Loucy (cell line): ENCODE data around the gene PPARG.

Experiments used
- EZH2phosphoT487 ChIP-seq: fragments of 200-600 bp; IDR thresholded peaks from 2 replicates; pipeline ENCODE4 v1.6.1; 2018; ENCODE audit warnings: antibody characterized with exemption, mild to moderate bottlenecking, moderate library complexity, borderline replicate concordance
- TF ChIP-seq, protein P1 (sequence below): fragments of 200-600 bp; sonication (generic); conservative IDR thresholded peaks from 2 replicates; pipeline ENCODE4 v1.5.1; 2014; ENCODE audit warnings: mild to moderate bottlenecking, antibody characterized with exemption, low read length

DNA sequence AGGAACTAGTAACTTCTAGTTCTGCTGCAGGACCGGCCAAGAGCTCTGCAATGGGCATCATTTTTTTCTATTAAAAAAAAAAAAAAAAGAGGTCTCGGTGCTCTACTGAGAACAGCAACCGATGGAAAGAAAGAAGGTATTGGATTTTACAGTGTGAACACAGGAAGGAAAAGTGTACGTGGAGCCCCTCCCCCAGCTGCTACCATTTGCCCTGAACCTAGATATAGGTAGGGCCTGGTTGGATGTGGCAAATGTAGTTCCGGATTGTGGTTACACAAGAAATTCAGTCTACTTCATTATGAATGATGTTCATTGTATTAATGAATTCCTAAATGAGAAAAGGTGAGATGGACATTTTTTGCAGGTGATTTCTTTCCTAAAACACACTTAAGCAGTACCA, 17.9 kb upstream of the PPARG start:
- TF ChIP-seq, protein P1, sequence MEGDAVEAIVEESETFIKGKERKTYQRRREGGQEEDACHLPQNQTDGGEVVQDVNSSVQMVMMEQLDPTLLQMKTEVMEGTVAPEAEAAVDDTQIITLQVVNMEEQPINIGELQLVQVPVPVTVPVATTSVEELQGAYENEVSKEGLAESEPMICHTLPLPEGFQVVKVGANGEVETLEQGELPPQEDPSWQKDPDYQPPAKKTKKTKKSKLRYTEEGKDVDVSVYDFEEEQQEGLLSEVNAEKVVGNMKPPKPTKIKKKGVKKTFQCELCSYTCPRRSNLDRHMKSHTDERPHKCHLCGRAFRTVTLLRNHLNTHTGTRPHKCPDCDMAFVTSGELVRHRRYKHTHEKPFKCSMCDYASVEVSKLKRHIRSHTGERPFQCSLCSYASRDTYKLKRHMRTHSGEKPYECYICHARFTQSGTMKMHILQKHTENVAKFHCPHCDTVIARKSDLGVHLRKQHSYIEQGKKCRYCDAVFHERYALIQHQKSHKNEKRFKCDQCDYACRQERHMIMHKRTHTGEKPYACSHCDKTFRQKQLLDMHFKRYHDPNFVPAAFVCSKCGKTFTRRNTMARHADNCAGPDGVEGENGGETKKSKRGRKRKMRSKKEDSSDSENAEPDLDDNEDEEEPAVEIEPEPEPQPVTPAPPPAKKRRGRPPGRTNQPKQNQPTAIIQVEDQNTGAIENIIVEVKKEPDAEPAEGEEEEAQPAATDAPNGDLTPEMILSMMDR = no peak
- TF ChIP-seq EZH2phosphoT487 = no peak
